Bronchial epithelial cell (primary cell): Measurements from ENCODE around the gene SNTG2. TPM values are rescaled to one million over a fixed set of nuclear protein-coding genes. Genes with fewer than 3 reads are reported as not detected.

Source experiments
- DNase-seq: peaks from one replicate; pipeline ENCODE4 v3.0.0-alpha.2; 2010; ENCODE audit warnings: low read depth
- FAIRE-seq: peaks from 2 replicates; lab custom pipeline; 2011; peaks lifted over from hg19 to GRCh38; lab: Jason Lieb, UNC
- H3K27me3 ChIP-seq: 2 replicates; pipeline ENCODE4 v1.5.1; 2011; ENCODE audit warnings: low read length; ENCODE audit not compliant: control insufficient read depth, insufficient read depth
- H3K36me3 ChIP-seq: 2 replicates; pipeline ENCODE4 v1.5.1; 2011; ENCODE audit warnings: low read length; ENCODE audit not compliant: control insufficient read depth, insufficient read depth
- H3K4me3 ChIP-seq: 2 replicates; pipeline ENCODE4 v1.5.1; 2011; ENCODE audit warnings: mild to moderate bottlenecking, low read depth, low read length, control low read depth
- total RNA-seq: library from RNA; depleted of rRNA; stranded (reverse); fragments of >200 nt; gene quantifications from 2 replicates; pipeline ENCODE4 v1.2.1, GENCODE V29; 2014
- TF ChIP-seq, protein P1 (sequence below): IDR thresholded peaks from 2 replicates; pipeline ENCODE4 v1.5.1; 2011; ENCODE audit warnings: mild to moderate bottlenecking, moderate library complexity, low read length, control low read depth, inconsistent platforms; ENCODE audit not compliant: insufficient read depth, severe bottlenecking

Gene SNTG2
- total RNA-seq, 1 donor from 2014 or later: not detected

DNA sequence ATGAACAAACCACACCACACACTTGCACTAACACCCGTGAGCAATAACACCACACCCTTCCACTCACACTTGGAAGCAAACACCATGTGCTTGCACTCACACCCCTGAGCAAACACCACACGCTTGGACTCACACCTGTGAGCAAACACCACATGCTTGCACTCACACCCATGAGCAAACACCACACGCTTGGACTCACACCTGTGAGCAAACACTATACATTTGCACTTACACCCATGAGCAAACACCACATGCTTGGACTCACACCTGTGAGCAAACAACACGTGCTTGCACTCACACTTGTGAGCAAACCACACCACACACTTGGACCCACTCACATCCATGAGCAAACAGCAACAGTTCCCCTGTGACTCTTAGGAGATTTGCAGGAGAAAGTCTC, 24.4 kb downstream of the SNTG2 start:
- TF ChIP-seq, protein P1, sequence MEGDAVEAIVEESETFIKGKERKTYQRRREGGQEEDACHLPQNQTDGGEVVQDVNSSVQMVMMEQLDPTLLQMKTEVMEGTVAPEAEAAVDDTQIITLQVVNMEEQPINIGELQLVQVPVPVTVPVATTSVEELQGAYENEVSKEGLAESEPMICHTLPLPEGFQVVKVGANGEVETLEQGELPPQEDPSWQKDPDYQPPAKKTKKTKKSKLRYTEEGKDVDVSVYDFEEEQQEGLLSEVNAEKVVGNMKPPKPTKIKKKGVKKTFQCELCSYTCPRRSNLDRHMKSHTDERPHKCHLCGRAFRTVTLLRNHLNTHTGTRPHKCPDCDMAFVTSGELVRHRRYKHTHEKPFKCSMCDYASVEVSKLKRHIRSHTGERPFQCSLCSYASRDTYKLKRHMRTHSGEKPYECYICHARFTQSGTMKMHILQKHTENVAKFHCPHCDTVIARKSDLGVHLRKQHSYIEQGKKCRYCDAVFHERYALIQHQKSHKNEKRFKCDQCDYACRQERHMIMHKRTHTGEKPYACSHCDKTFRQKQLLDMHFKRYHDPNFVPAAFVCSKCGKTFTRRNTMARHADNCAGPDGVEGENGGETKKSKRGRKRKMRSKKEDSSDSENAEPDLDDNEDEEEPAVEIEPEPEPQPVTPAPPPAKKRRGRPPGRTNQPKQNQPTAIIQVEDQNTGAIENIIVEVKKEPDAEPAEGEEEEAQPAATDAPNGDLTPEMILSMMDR: no peak
- DNase-seq (no peak), FAIRE-seq (peak; percentile 93)
- Histone ChIP-seq H3K27me3 (no peaks in the 10 kb centered on the region), H3K4me3 (no peak overlapping the region), H3K36me3 (no peaks in the 10 kb centered on the region)

DNA sequence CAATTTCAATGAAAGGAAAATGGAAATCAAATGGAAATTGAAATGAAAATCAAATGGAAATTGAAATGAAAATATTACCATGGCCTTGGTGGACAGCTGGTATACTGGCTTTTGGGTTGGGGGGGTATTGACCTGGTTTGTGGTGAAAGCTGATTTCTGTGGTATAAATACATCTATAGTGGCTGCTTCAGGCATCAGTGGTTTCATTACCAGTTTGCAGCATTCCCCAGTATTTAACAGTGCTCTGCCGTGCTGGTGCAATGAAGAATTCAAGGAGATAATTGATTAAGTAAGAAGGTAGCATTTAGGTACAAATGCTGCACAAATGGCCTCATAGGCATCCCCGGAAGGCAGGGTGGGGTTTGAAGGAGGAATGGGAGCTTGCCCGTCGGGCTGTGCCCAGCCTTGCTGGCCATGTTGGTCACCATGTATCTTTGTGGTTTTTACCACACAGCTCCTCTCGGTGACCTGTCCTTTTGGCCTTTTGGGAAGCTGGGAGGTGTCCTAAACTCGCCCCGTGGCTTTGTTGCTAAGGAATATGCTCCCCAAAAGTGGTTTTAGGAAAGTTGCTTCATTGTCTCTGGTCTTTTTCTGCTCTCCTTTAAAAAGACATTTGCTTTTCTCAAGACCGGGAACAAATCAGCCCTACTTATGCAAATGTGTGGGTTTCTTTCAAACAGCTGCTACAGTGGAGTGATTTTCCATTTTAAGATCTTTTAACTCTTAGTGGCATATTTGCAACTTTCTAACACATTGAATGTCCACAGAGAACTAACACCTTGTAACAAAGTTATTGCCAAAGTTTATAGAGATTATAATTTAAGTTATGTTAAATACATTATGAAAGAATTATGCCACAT, 28.6 kb downstream of the SNTG2 start:
- Histone ChIP-seq H3K27me3 (no peaks in the 10 kb centered on the region), H3K4me3 (no peak overlapping the region), H3K36me3 (no peaks in the 10 kb centered on the region)
- FAIRE-seq (no peak), DNase-seq (no peak)
- TF ChIP-seq, protein P1: no peak

DNA sequence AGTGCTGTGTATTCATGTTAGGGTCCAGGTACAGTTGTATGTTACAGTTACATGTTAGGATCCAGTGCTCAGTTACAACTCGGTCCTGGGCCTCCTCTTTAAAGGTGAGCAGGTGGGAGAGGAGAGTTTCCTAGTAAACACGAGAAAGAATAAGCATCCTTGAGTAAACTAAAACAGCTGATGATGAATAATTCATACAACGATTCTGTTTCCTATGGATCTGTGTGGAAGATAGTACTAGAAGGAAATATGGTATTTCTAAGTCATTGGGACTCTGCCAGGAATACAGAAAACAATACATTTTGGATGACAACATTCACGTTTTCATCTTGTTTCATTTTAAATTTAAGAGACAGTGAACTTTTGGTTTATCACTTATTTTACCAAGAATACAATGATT, 29.5 kb downstream of the SNTG2 start:
- Histone ChIP-seq H3K36me3 (no peaks in the 10 kb centered on the region), H3K4me3 (no peak overlapping the region), H3K27me3 (no peaks in the 10 kb centered on the region)
- TF ChIP-seq, protein P1: no peak
- DNase-seq (no peak), FAIRE-seq (no peak)

DNA sequence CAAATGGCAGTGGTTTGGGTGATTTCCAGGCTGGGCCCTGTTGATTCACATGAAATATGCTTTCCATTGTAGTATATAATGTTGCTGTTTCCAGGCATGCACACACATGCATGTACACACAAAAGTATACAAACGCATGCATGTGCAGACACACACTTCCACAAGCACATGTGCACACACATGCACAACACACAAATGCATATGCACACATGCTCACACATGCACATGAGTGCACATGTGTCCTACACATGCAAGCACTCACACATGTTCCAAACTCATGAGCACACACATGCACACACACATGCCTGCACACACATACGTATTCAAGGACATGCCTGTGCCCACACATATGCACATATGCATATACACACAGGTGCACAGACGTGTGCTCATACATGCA, 30.6 kb downstream of the SNTG2 start:
- Histone ChIP-seq H3K36me3 (no peaks in the 10 kb centered on the region), H3K27me3 (no peaks in the 10 kb centered on the region), H3K4me3 (no peak overlapping the region)
- TF ChIP-seq, protein P1: no peak
- FAIRE-seq: peak; percentile 64
- DNase-seq: no peak

DNA sequence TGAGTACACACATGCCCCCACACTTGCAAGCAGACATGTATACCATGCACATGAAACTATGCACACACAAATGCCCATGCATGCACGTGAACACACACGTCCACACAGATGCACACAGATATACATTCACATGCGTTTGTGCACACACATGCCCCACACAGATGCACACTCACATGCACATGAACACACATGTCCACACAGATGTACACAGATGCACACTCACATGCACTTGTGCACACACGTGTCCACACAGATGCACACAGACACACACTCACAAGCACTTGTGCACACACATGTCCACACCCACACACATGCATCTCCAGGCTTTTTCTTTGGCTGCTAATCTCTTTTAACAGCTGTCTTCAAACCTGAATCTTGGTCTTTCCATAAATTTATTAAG, 31.1 kb downstream of the SNTG2 start:
- no peak for DNase-seq
- Histone ChIP-seq H3K4me3 (no peak overlapping the region), H3K36me3 (no peaks in the 10 kb centered on the region), H3K27me3 (no peaks in the 10 kb centered on the region)
- FAIRE-seq: peak; percentile 95
- TF ChIP-seq, protein P1: no peak
